ENCODE results near the gene SAP30BP. TPM values are rescaled to one million over a fixed set of nuclear protein-coding genes. Genes with fewer than 3 reads are reported as not detected.

Gene SAP30BP
- polyA plus RNA-seq, 2 of the 4 experiments (the other 2 are of a cell fraction), result 103 to 139 TPM

- ChIA-PET CTCF (interaction anchor here (0.6 to 51.3 kb wide), 10 partner anchors 7 to 342 kb away, joined by 3 to 2254 read pairs (median 14); partner anchors contain the start of genes GALK1, LLGL2, MYO15B and RECQL5), POLR2A (no interaction called here)
- Histone ChIP-seq H3K4me3 (no peak overlapping the region), H3K27ac (no peak overlapping the region), H3K4me1 (no peaks in the 10 kb centered on the region; the same call in 2 of the 3 replicates), H3K9me3 (no peaks in the 10 kb centered on the region), H3K4me2 (no peak overlapping the region)
- ATAC-seq (no peak; a peak in 2 of 6 replicates), DNase-seq (ENCODE audit: low read depth in 1 of 2, low spot score in 1 of 2) (no peak), FAIRE-seq (no peak)
- TF ChIP-seq POLR2AphosphoS2 (conservative IDR thresholded peaks at IDR 0.05; ENCODE audit: low read length) (no peak), ATOH8 (CRISPR knock-in tag; IDR thresholded peaks at IDR 0.05; ENCODE audit: low read depth) (no peak), CHD2 (IDR thresholded peaks at IDR 0.05; ENCODE audit: low read length, partially characterized antibody) (no peak), NPAS2 (CRISPR knock-in tag; IDR thresholded peaks at IDR 0.05; ENCODE audit: borderline replicate concordance) (no peak), POLR2A (IDR thresholded peaks at IDR 0.05; ENCODE audit: low read length) (no peak), MAZ (IDR thresholded peaks at IDR 0.05; ENCODE audit: borderline replicate concordance, low read depth, low read length) (no peak), CBX8 (IDR thresholded peaks at IDR 0.05) (no peak), SREBF2 (IDR thresholded peaks at IDR 0.05) (no peak), MAFK (IDR thresholded peaks at IDR 0.05; ENCODE audit: partially characterized antibody) (no peak), ZNF302 (CRISPR knock-in tag; IDR thresholded peaks at IDR 0.05) (no peak), MYC (IDR thresholded peaks at IDR 0.05; ENCODE audit: borderline replicate concordance, low read length) (no peak), RFX5 (IDR thresholded peaks at IDR 0.05) (no peak), PBX3 (IDR thresholded peaks at IDR 0.05) (no peak), HOXB13 (CRISPR knock-in tag; IDR thresholded peaks at IDR 0.05; ENCODE audit: low read depth) (no peak), TFCP2L1 (CRISPR knock-in tag; IDR thresholded peaks at IDR 0.05) (no peak), SMC3 (IDR thresholded peaks at IDR 0.05) (no peak), ZFP36 (IDR thresholded peaks at IDR 0.05; ENCODE audit: borderline replicate concordance, partially characterized antibody) (no peak)
- TF ChIP-seq, protein P1, sequence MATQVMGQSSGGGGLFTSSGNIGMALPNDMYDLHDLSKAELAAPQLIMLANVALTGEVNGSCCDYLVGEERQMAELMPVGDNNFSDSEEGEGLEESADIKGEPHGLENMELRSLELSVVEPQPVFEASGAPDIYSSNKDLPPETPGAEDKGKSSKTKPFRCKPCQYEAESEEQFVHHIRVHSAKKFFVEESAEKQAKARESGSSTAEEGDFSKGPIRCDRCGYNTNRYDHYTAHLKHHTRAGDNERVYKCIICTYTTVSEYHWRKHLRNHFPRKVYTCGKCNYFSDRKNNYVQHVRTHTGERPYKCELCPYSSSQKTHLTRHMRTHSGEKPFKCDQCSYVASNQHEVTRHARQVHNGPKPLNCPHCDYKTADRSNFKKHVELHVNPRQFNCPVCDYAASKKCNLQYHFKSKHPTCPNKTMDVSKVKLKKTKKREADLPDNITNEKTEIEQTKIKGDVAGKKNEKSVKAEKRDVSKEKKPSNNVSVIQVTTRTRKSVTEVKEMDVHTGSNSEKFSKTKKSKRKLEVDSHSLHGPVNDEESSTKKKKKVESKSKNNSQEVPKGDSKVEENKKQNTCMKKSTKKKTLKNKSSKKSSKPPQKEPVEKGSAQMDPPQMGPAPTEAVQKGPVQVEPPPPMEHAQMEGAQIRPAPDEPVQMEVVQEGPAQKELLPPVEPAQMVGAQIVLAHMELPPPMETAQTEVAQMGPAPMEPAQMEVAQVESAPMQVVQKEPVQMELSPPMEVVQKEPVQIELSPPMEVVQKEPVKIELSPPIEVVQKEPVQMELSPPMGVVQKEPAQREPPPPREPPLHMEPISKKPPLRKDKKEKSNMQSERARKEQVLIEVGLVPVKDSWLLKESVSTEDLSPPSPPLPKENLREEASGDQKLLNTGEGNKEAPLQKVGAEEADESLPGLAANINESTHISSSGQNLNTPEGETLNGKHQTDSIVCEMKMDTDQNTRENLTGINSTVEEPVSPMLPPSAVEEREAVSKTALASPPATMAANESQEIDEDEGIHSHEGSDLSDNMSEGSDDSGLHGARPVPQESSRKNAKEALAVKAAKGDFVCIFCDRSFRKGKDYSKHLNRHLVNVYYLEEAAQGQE (IDR thresholded peaks at IDR 0.05), result no peak
- 79% methylated on average over 9 of the region's 11 CpGs for WGBS (ENCODE audit: missing lambda C conversion rate)
Measured at GRCh38 chr17:75626496-75627038, 40.6 kb upstream of the SAP30BP start.

DNA sequence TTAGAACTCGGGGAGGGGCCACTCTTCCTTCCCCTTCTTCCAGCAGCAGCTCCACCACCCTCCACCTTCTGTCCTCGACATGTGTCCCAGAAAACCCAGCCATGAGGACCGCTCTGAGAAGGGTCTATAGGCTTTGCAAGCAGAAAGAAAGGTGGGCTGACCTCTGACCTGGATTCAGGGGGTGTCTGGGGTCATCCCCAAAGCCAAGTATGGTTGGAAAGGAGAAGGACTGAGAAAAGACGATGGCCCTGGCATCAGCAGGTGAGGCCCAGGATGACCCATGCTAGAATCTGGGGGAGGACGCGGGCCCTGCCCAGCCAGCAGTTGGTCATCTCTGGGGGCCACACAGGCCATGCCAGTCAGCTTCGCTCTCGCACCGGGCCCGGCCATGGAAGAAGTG lies 40.0 kb upstream of the SAP30BP start:
- Histone ChIP-seq H3K4me2 (no peak overlapping the region), H3K4me3 (no peak overlapping the region), H3K4me1 (no peaks in the 10 kb centered on the region; the same call in 2 of the 3 replicates), H3K9me3 (no peaks in the 10 kb centered on the region), H3K27ac (no peak overlapping the region)
- 90% methylated on average over 10 of the region's 10 CpGs for WGBS (ENCODE audit: missing lambda C conversion rate)
- DNase-seq (ENCODE audit: low read depth in 1 of 2, low spot score in 1 of 2), result no peak
- no peak for TF ChIP-seq RFX5 (IDR thresholded peaks at IDR 0.05)
- TF ChIP-seq TP53 (CRISPR knock-in tag; IDR thresholded peaks at IDR 0.05), result no peak
- no peak for TF ChIP-seq ZNF302 (CRISPR knock-in tag; IDR thresholded peaks at IDR 0.05)
- TF ChIP-seq RARB (CRISPR knock-in tag; IDR thresholded peaks at IDR 0.05), result no peak
- TF ChIP-seq ELK1 (IDR thresholded peaks at IDR 0.05; ENCODE audit: low read depth, low read length), result no peak
- TF ChIP-seq ATOH8 (CRISPR knock-in tag; IDR thresholded peaks at IDR 0.05; ENCODE audit: low read depth), result no peak
- no peak for TF ChIP-seq EHMT2 (IDR thresholded peaks at IDR 0.05; ENCODE audit: low read depth)
- no peak for TF ChIP-seq KDM1A (IDR thresholded peaks at IDR 0.05; ENCODE audit: low read depth)
- no peak for TF ChIP-seq MAFK (IDR thresholded peaks at IDR 0.05; ENCODE audit: partially characterized antibody)
- ChIA-PET POLR2A (no interaction called here), CTCF (interaction anchor here (0.6 to 51.3 kb wide), 7 partner anchors 6 to 343 kb away, joined by 4 to 2254 read pairs (median 926); partner anchors contain the start of genes GALK1, MYO15B, RECQL5 and SAP30BP)
- ATAC-seq, result no peak
- FAIRE-seq, result no peak

Measured in A549 (cell line).